Measurements from ENCODE around the gene OR52I2.

OR52I2 gene

GRCh38 chr11:4615856-4616444 lies 34.4 kb downstream of the OR52I2 start:
- no peak overlapping the region for H3K27ac ChIP-seq (ENCODE audit: low read depth, low read length, poor library complexity, severe bottlenecking)

DNA sequence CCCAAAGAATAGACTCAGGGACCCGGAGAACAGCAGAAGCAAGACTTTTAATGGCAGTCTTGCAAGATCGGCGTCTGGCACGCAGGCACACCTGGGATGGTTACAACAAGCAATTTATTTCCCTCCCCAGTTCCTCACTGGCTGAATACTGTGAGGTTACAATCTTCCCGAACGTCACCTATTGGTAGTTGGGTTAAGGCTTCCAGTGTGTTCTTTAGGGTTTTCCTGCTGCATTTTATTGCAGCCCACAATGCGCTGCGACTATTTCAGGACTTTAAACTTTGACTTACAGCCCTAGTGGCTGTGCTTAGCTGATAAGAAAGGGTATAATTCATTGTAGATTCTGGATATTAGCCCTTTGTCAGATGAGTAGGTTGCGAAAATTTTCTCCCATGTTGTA lies 38.0 kb downstream of the OR52I2 start:
- TF ChIP-seq, protein P1, sequence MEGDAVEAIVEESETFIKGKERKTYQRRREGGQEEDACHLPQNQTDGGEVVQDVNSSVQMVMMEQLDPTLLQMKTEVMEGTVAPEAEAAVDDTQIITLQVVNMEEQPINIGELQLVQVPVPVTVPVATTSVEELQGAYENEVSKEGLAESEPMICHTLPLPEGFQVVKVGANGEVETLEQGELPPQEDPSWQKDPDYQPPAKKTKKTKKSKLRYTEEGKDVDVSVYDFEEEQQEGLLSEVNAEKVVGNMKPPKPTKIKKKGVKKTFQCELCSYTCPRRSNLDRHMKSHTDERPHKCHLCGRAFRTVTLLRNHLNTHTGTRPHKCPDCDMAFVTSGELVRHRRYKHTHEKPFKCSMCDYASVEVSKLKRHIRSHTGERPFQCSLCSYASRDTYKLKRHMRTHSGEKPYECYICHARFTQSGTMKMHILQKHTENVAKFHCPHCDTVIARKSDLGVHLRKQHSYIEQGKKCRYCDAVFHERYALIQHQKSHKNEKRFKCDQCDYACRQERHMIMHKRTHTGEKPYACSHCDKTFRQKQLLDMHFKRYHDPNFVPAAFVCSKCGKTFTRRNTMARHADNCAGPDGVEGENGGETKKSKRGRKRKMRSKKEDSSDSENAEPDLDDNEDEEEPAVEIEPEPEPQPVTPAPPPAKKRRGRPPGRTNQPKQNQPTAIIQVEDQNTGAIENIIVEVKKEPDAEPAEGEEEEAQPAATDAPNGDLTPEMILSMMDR (IDR thresholded peaks at IDR 0.05; ENCODE audit: low read length), result no peak
- no peak for TF ChIP-seq EZH2 (IDR thresholded peaks at IDR 0.05; ENCODE audit: borderline replicate concordance, low read length)
- H3K9me3 ChIP-seq (ENCODE audit: low read length), result no peaks in the 10 kb centered on the region
- H3K4me2 ChIP-seq (ENCODE audit: low read length), result no peak overlapping the region
- H3K9me2 ChIP-seq (ENCODE audit: low read depth, low read length), result no peaks in the 10 kb centered on the region
- no peaks in the 10 kb centered on the region for H4K20me1 ChIP-seq (ENCODE audit: insufficient read depth, low read length)
- no peak overlapping the region for H3K4me3 ChIP-seq (ENCODE audit: low read depth, low read length, poor library complexity, severe bottlenecking)
- no peaks in the 10 kb centered on the region for H3K4me1 ChIP-seq (ENCODE audit: insufficient read depth, low read length, severe bottlenecking)
- no peak overlapping the region for H3K9ac ChIP-seq (ENCODE audit: low read length)
- no peak overlapping the region for H3K27ac ChIP-seq (ENCODE audit: low read depth, low read length, poor library complexity, severe bottlenecking)
- no peak overlapping the region for H2AFZ ChIP-seq (ENCODE audit: low read length)
- H3K79me2 ChIP-seq (ENCODE audit: insufficient read depth, low read length), result no peaks in the 10 kb centered on the region
- no peaks in the 10 kb centered on the region for H3F3A ChIP-seq (ENCODE audit: insufficient read depth, low read length)
- H3K36me3 ChIP-seq (ENCODE audit: insufficient read depth, low read length), result no peaks in the 10 kb centered on the region
- no peaks in the 10 kb centered on the region for H3K27me3 ChIP-seq (ENCODE audit: insufficient read depth, low read length)

More at GRCh38 chr11:4615856-4616444, 34.4 kb downstream of the OR52I2 start:
- H3K9me3 ChIP-seq (ENCODE audit: low read length), result no peaks in the 10 kb centered on the region
- H2AFZ ChIP-seq (ENCODE audit: low read length), result no peak overlapping the region
- H3K4me1 ChIP-seq (ENCODE audit: insufficient read depth, low read length, severe bottlenecking), result no peaks in the 10 kb centered on the region
- no peaks in the 10 kb centered on the region for H3K79me2 ChIP-seq (ENCODE audit: insufficient read depth, low read length)
- H3K4me2 ChIP-seq (ENCODE audit: low read length), result no peak overlapping the region
- no peaks in the 10 kb centered on the region for H3F3A ChIP-seq (ENCODE audit: insufficient read depth, low read length)
- no peak overlapping the region for H3K9ac ChIP-seq (ENCODE audit: low read length)
- no peaks in the 10 kb centered on the region for H4K20me1 ChIP-seq (ENCODE audit: insufficient read depth, low read length)
- no peaks in the 10 kb centered on the region for H3K36me3 ChIP-seq (ENCODE audit: insufficient read depth, low read length)
- H3K9me2 ChIP-seq (ENCODE audit: low read depth, low read length), result no peaks in the 10 kb centered on the region
- TF ChIP-seq EZH2 (IDR thresholded peaks at IDR 0.05; ENCODE audit: borderline replicate concordance, low read length), result no peak
- TF ChIP-seq, protein P1 (IDR thresholded peaks at IDR 0.05; ENCODE audit: low read length), result no peak
- H3K27me3 ChIP-seq (ENCODE audit: insufficient read depth, low read length), result no peaks in the 10 kb centered on the region
- H3K4me3 ChIP-seq (ENCODE audit: low read depth, low read length, poor library complexity, severe bottlenecking), result no peak overlapping the region

- Histone ChIP-seq H3K4me3 (ENCODE audit: low read depth, low read length, poor library complexity, severe bottlenecking) (no peak overlapping the region), H3K4me1 (ENCODE audit: insufficient read depth, low read length, severe bottlenecking) (no peaks in the 10 kb centered on the region), H3K27ac (ENCODE audit: low read depth, low read length, poor library complexity, severe bottlenecking) (no peak overlapping the region), H3K9me3 (ENCODE audit: low read length) (no peaks in the 10 kb centered on the region; the same call in 1 of the 2 replicates), H2AFZ (ENCODE audit: low read length) (no peak overlapping the region), H3K79me2 (ENCODE audit: insufficient read depth, low read length) (no peaks in the 10 kb centered on the region), H3K27me3 (ENCODE audit: insufficient read depth, low read length) (no peaks in the 10 kb centered on the region), H3K4me2 (ENCODE audit: low read length) (no peak overlapping the region), H3K9me2 (ENCODE audit: low read depth, low read length) (no peaks in the 10 kb centered on the region), H3K9ac (ENCODE audit: low read length) (no peak overlapping the region), H3K36me3 (ENCODE audit: insufficient read depth, low read length) (no peaks in the 10 kb centered on the region), H4K20me1 (ENCODE audit: insufficient read depth, low read length) (no peaks in the 10 kb centered on the region), H3F3A (ENCODE audit: insufficient read depth, low read length) (no peaks in the 10 kb centered on the region)
- TF ChIP-seq, protein P1 (IDR thresholded peaks at IDR 0.05; ENCODE audit: low read length), result peak; percentile 74
- TF ChIP-seq EZH2 (IDR thresholded peaks at IDR 0.05; ENCODE audit: borderline replicate concordance, low read length), result no peak
These were observed 44.9 kb downstream of the OR52I2 start for GRCh38 chr11:4626207-4627099.
